Fibroblast of pulmonary artery (primary cell): ENCODE measurements around the gene PAPSS2.

Experiments used
- DNase-seq: peaks from one replicate; pipeline ENCODE4 v3.0.0-alpha.2; 2010; ENCODE audit warnings: low read depth
- H3K4me3 ChIP-seq: replicated peaks from 2 replicates; pipeline ENCODE4 v1.5.1; 2011; ENCODE audit warnings: low read depth, mild to moderate bottlenecking, control low read depth, low read length, moderate library complexity
- TF ChIP-seq, protein P1 (sequence below): IDR thresholded peaks from 2 replicates; pipeline ENCODE4 v1.5.1; 2011; ENCODE audit warnings: mild to moderate bottlenecking, control low read depth, low read length, inconsistent platforms; ENCODE audit errors: missing control alignments

The PAPSS2 gene

DNA sequence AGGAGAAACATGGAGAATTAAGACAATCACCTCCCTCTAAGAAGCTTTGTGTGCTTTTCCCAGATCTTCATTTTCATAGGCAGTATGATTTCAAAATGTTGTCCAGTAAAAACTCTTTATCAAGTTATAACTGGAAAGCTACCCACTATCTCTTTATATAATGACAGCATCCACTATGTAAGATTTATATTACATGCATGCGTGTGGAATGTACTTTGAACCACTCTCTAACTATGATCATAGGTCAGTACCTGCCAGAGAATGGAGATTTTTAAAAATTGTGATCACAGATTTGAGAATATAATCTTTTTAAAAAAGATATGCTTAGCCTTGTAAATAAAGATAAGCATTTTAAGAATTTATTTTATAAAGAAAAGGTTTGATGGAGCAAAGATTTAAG is 17.9 kb downstream of the PAPSS2 start:
- TF ChIP-seq, protein P1, sequence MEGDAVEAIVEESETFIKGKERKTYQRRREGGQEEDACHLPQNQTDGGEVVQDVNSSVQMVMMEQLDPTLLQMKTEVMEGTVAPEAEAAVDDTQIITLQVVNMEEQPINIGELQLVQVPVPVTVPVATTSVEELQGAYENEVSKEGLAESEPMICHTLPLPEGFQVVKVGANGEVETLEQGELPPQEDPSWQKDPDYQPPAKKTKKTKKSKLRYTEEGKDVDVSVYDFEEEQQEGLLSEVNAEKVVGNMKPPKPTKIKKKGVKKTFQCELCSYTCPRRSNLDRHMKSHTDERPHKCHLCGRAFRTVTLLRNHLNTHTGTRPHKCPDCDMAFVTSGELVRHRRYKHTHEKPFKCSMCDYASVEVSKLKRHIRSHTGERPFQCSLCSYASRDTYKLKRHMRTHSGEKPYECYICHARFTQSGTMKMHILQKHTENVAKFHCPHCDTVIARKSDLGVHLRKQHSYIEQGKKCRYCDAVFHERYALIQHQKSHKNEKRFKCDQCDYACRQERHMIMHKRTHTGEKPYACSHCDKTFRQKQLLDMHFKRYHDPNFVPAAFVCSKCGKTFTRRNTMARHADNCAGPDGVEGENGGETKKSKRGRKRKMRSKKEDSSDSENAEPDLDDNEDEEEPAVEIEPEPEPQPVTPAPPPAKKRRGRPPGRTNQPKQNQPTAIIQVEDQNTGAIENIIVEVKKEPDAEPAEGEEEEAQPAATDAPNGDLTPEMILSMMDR: no peak
- H3K4me3 ChIP-seq: no peak overlapping the region
- DNase-seq: no peak

DNA sequence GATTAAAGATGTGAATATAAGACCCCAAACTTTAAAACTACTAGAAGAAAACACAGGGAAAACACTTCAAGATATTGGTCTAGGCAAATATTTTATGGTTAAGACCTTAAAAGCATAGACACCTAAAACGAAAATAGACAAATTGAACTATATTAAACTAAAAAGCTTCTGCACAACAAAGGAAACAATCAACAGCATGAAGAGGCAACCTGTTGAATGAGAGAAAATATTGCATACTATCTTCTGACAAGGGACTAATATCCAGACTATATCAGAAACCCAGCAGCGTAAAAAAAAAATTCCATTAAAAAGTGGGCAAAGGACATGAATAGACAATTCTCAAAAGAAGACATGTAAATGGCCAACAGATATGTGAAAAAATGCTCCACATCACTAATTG is 18.6 kb downstream of the PAPSS2 start:
- DNase-seq: no peak
- H3K4me3 ChIP-seq: no peak overlapping the region
- TF ChIP-seq, protein P1: no peak

DNA sequence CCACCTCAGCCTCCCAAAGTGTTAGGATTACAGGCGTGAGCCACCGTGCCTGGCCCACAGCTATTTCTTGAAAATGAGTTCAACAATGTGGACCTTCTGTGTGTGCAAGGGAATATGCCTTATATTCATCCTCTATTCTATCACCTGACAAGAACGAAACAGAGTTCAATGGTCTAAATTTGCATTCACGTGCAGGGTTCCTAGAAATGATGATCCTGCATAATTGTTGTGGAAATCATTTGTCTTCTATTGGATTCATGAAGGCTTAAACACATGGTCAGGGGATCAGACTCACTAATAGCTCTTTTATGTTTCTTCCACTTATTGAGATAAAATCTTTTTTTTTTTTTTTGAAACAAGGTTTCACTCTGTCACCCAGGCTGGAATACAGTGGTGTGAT is 23.7 kb downstream of the PAPSS2 start:
- no peak overlapping the region for H3K4me3 ChIP-seq
- TF ChIP-seq, protein P1: no peak
- DNase-seq: no peak

DNA sequence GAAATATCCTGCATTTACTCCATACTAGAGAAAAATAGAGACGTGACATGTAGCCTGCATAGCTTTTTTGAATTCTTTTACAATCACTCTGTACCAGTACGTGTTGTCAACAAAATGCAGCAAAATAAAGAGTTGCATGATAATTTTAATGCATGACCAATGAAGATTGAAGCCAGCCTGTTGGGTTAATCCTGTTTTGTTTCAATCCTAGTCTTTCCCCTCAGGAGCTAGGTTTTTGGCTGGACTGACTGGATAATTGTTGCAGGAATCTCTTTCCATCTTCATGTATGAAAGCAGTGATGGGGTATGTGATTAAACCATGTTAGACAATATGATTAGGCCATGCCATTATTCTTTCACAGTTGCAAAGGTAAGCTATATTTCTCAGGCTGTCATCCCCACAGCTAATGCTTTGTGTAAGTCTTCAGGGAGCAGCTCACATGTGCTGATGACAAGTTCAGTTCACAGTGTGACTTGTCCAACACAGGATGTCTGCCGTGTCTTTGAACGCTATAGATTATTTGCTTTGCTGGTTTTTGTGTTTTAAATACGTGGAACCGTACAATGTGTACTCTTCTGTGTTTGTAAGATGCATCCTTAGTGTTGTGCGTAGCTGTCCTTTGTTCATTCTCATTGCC is 24.4 kb downstream of the PAPSS2 start:
- no peak overlapping the region for H3K4me3 ChIP-seq
- TF ChIP-seq, protein P1: no peak

DNA sequence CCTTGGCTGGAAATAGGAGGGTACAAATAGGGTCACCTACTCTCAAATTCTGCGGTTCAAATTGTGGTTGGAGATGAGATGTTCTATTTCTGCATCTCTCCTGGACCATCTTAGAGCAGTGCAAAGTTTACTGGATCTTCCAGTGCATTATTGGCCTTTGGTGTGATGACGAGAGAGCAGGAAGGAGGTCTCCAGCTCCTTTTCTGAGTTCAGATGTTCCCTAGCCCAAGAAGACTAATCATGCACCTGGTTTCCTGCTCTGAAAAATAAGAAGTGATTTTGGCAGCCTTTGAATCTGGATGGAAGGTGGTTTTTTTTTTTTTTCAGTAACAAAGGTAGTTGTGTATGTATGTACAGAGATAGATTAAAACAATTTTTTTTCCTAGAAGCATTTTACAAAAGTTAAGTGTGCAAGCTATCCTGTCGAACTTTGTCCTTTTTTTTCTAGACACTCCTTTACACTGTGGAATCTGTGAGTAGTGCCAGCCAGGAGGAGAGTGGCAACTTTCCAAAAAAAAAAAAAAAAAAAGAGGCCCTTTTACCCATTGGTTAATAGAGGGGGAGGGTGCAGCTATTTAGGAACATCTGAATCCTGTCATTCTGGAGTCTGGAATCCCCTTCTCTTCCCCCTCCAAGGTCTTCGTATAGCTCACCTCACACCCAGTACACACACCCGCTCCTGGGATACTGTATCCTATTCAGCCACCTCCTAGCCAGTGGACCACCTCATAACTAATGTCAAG is 26.3 kb downstream of the PAPSS2 start:
- H3K4me3 ChIP-seq: no peak overlapping the region
- TF ChIP-seq, protein P1: no peak
- DNase-seq: peak; percentile 43

More for the DNA sequence above, 24.4 kb downstream of the PAPSS2 start:
- no peak for DNase-seq

DNA sequence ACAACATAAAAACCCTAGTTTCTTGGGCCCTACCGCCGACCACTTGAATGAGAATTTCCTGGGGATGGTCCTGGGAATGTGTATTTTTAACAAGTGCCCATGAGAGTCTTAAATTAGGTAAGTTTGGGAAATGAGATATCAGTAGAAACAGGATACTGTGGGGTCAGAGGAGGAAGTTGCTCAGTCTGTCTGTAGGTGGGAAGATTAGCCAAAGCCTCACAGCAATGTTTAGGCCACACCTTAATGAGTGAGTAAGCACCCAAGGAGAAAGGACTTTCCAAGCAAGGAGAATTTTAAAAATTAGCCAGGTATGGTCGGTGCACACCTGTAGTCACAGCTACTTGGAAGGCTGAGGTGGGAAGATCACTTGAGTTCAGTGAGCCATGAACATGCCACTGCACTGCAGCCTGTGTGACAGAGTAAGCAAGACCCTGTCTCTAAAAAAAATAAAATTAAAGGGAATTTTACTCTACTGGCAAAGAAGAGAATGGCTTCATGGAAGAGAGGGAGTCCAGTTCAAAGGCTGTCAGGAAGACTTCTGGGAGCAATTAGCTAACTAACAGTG is 31.9 kb downstream of the PAPSS2 start:
- TF ChIP-seq, protein P1: no peak
- H3K4me3 ChIP-seq: no peak overlapping the region
- DNase-seq: no peak
